GM12878 (cell line): ENCODE results near the gene MRPL21. TPM values are rescaled to one million over a fixed set of nuclear protein-coding genes. Genes with fewer than 3 reads are reported as not detected.

Source experiments
- ATAC-seq: fragments of 200-7000 bp; cut with Tn5 transposase; 3 replicates; pipeline ENCODE4 v1.9.1; 2020; ENCODE audit warnings: mild to moderate bottlenecking, moderate library complexity
- BruUV-seq: library from RNA; stranded (reverse); fragments of 400-500 nt; replicated peaks from 2 replicates; lab custom pipeline; 2021; lab: Mats Ljungman, UMichigan
- CTCF ChIA-PET: fragments of 300-600 bp; sonication (Branson Sonifier 250); formaldehyde crosslinking; extraction: SDS; loops from one replicate; lab custom pipeline; 2021; ENCODE audit warnings: inconsistent platforms; lab: Yijun Ruan, JAX
- POLR2A ChIA-PET: fragments of 350-600 bp; formaldehyde crosslinking; extraction: SDS; loops from one replicate; lab custom pipeline; 2021; ENCODE audit warnings: inconsistent platforms; lab: Charles Lee
- RAD21 ChIA-PET: fragments of 300-600 bp; sonication (Branson Sonifier 250); formaldehyde crosslinking; loops from one replicate; lab custom pipeline; 2023; ENCODE audit warnings: antibody characterized with exemption; ENCODE audit not compliant: unreplicated experiment; lab: Charles Lee
- SMC1A ChIA-PET: fragments of 300-600 bp; sonication (Branson Sonifier 250); formaldehyde crosslinking; loops from one replicate; lab custom pipeline; 2023; ENCODE audit not compliant: unreplicated experiment, uncharacterized antibody; lab: Charles Lee
- DNase-seq: peaks from one replicate; pipeline ENCODE4 v3.0.0-alpha.2; 2011; ENCODE audit warnings: low read depth, low spot score
- FAIRE-seq: peaks from 3 replicates; lab custom pipeline; 2011; peaks lifted over from hg19 to GRCh38; lab: Jason Lieb, UNC
- H2AFZ ChIP-seq: 2 replicates; pipeline ENCODE4 v1.6.0; 2011; ENCODE audit warnings: low read depth, low read length, control low read depth; ENCODE audit not compliant: control insufficient read depth
- H3K27ac ChIP-seq: 2 replicates; pipeline ENCODE4 v1.5.1; 2011; ENCODE audit warnings: control low read depth; ENCODE audit not compliant: control insufficient read depth, insufficient read depth
- H3K27me3 ChIP-seq, 2 experiments: replicated peaks in 1 of 2; 2 replicates each; pipeline versions ENCODE4 v1.6.0 to v1.6.1; 2011; ENCODE audit warnings: low read length in 1 of 2; ENCODE audit not compliant: control insufficient read depth in 2 of 2, insufficient read depth in 2 of 2
- H3K36me3 ChIP-seq, 2 experiments: 2 replicates each; pipeline ENCODE4 v1.5.1; 2011; ENCODE audit warnings: low read length in 1 of 2; ENCODE audit not compliant: control insufficient read depth in 2 of 2, insufficient read depth in 2 of 2
- H3K4me1 ChIP-seq: 2 replicates; pipeline ENCODE4 v1.6.1; 2011; ENCODE audit warnings: mild to moderate bottlenecking, low read length, moderate library complexity, mixed read lengths; ENCODE audit not compliant: control insufficient read depth, insufficient read depth
- H3K4me2 ChIP-seq: 2 replicates; pipeline ENCODE4 v1.6.0; 2011; ENCODE audit warnings: control low read depth; ENCODE audit not compliant: control insufficient read depth, insufficient read depth
- H3K4me3 ChIP-seq: fragments of 200-600 bp; sonication (generic); 2 replicates; pipeline ENCODE4 v1.5.1; 2016
- H3K79me2 ChIP-seq: 2 replicates; pipeline ENCODE4 v1.6.0; 2011; ENCODE audit warnings: low read length; ENCODE audit not compliant: control insufficient read depth, insufficient read depth
- H3K9ac ChIP-seq: 2 replicates; pipeline ENCODE4 v1.8.0; 2011; ENCODE audit warnings: low read length, control low read depth, mixed read lengths; ENCODE audit not compliant: control insufficient read depth, insufficient read depth
- H3K9me3 ChIP-seq: replicated peaks from 3 replicates; pipeline ENCODE4 v1.5.1; 2011; ENCODE audit warnings: mild to moderate bottlenecking, low read length; ENCODE audit not compliant: control insufficient read depth, insufficient read depth
- H4K20me1 ChIP-seq: 2 replicates; pipeline ENCODE4 v1.6.0; 2011; ENCODE audit not compliant: control insufficient read depth, insufficient read depth
- EED ChIP-seq: sonication (generic); IDR thresholded peaks from 2 replicates; pipeline ENCODE4 v1.6.1; 2016; ENCODE audit warnings: antibody characterized with exemption, low read depth
- HDAC2 ChIP-seq: fragments of 200-600 bp; sonication (generic); IDR thresholded peaks from 2 replicates; pipeline ENCODE4 v1.6.1; 2017
- MTA2 ChIP-seq: fragments of 450-650 bp; IDR thresholded peaks from 2 replicates; pipeline ENCODE4 v1.6.1; 2016; ENCODE audit warnings: low read depth, mild to moderate bottlenecking, moderate library complexity
- MTA3 ChIP-seq: IDR thresholded peaks from 2 replicates; pipeline ENCODE4 v1.6.1; 2012; ENCODE audit warnings: low read length, inconsistent platforms, borderline replicate concordance
- MYB ChIP-seq: fragments of 150-350 bp; IDR thresholded peaks from 2 replicates; pipeline ENCODE4 v1.6.1; 2014; ENCODE audit warnings: mild to moderate bottlenecking, low read depth, low read length, borderline replicate concordance
- STAT3 ChIP-seq: IDR thresholded peaks from 2 replicates; pipeline ENCODE4 v1.6.1; 2011; ENCODE audit warnings: low read depth, low read length, improper control_type of control experiment
- WGBS: methylation state at CpG from one replicate; pipeline ENCODE4 v1.1.6; 2016; ENCODE audit warnings: low lambda C conversion rate; ENCODE audit not compliant: insufficient replicate concordance, insufficient coverage; ENCODE audit errors: missing lambda C conversion rate; 5-methylcytosine and 5-hydroxymethylcytosine counted together
- in situ Hi-C: fragments of 300-500 bp; cut with MboI; formaldehyde crosslinking; loops from 9 replicates; pipeline ENCODE4 v1.14.3; 2018; ENCODE audit warnings: mixed read lengths
- intact Hi-C: fragments of 100-400 bp; cut with micrococcal nuclease; formaldehyde crosslinking; loops from one replicate; pipeline ENCODE4 v1.14.2; 2022; ENCODE audit not compliant: unreplicated experiment
- polyA plus RNA-seq, 11 experiments: library from polyadenylated mRNA; depleted of rRNA in 4 of 11; unstranded in 6 of 11; stranded (reverse) in 5 of 11; fragments of >200 nt; fragmentation: Nextera tagmentation in 4 of 11; fragmentation: Illumina TruSeq in 1 of 11; extraction: Ambion mirVana in 4 of 11; extraction: Trizol in 1 of 11; gene quantifications; 1 replicate in 1 of 11; 2 replicates in 10 of 11; pipeline versions ENCODE4 v1.2.1 to v1.2.3, GENCODE V29; 2011 to 2016; ENCODE audit warnings: inconsistent platforms in 2 of 11, missing spikeins in 2 of 11, low read depth in 1 of 11
- total RNA-seq, 4 experiments: library from RNA; depleted of rRNA in 3 of 4; stranded (reverse); fragments of >200 nt in 3 of 4; fragmentation: Illumina TruSeq in 1 of 4; extraction: Trizol in 1 of 4; gene quantifications; 2 replicates each; pipeline versions ENCODE4 v1.2.1 to v1.2.3, GENCODE V29; 2013 to 2021
- TF ChIP-seq, protein P1 (sequence below): IDR thresholded peaks from 2 replicates; pipeline ENCODE4 v1.6.1; 2011; ENCODE audit warnings: low read depth, low read length, improper control_type of control experiment, borderline replicate concordance
- TF ChIP-seq, protein P2 (sequence below): fragments of 450-650 bp; IDR thresholded peaks from 2 replicates; pipeline ENCODE4 v1.6.1; 2017; ENCODE audit warnings: mild to moderate bottlenecking, moderate library complexity
- TF ChIP-seq, protein P3 (sequence below): IDR thresholded peaks from 2 replicates; pipeline ENCODE4 v1.6.1; 2012; ENCODE audit warnings: improper control_type of control experiment, low read depth, low read length; ENCODE audit not compliant: insufficient replicate concordance
- TF ChIP-seq, protein P4 (sequence below): fragments of 450-650 bp; IDR thresholded peaks from 2 replicates; pipeline ENCODE4 v1.6.1; 2017; ENCODE audit warnings: mild to moderate bottlenecking, moderate library complexity

MRPL21 gene
- total and polyA plus RNA-seq, 10 of the 15 experiments (the other 5 are each of a cell fraction or from before 2014, with no cell fraction given), result 86.6 to 283 (median 130) TPM

DNA sequence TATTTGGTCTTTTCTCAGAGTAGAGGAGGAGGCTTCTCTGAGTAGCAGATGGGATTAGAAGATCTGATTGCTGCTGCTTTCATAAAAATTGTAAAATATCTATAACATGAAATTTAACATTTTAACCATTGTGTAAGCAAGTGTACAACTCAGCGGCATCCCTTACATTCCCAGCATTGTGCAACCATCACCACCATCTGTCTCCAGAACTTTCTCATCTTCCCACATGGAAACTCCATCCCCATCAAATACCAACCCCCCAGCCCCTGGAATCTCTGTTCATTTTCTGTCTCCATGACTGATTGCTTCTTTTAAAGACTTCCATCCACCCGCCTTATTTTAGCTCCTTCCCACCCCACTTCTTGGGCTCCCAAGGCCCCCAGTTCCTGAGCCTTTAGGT lies 44.9 kb upstream of the MRPL21 start:
- ChIA-PET CTCF (no interaction called here), RAD21 (no interaction called here), SMC1A (no interaction called here), POLR2A (no interaction called here)
- H3K4me3 ChIP-seq, result no peak overlapping the region
- no TSS peak for BruUV-seq
- no peaks in the 10 kb centered on the region for H3K79me2 ChIP-seq
- H3K9me3 ChIP-seq, result no peaks in the 10 kb centered on the region
- H3K9ac ChIP-seq, result no peak overlapping the region
- ATAC-seq (no peak), FAIRE-seq (no peak), DNase-seq (no peak)
- H3K36me3 ChIP-seq, result no peaks in the 10 kb centered on the region
- WGBS, result 62% methylated on average over 2 of the region's 2 CpGs
- H3K4me2 ChIP-seq, result no peak overlapping the region
- H4K20me1 ChIP-seq, result no peaks in the 10 kb centered on the region
- H2AFZ ChIP-seq, result no peak overlapping the region
- no peaks in the 10 kb centered on the region for H3K27me3 ChIP-seq
- in situ Hi-C loops (no loop called here), intact Hi-C loops (loop anchor here (5.0 kb wide), 1 partner anchor 139 kb away; no protein-coding TSS in a partner anchor)
- H3K4me1 ChIP-seq, result no peaks in the 10 kb centered on the region
- H3K27ac ChIP-seq, result no peak overlapping the region
- TF ChIP-seq, protein P1, sequence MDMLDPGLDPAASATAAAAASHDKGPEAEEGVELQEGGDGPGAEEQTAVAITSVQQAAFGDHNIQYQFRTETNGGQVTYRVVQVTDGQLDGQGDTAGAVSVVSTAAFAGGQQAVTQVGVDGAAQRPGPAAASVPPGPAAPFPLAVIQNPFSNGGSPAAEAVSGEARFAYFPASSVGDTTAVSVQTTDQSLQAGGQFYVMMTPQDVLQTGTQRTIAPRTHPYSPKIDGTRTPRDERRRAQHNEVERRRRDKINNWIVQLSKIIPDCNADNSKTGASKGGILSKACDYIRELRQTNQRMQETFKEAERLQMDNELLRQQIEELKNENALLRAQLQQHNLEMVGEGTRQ, result no peak
- TF ChIP-seq, protein P2, sequence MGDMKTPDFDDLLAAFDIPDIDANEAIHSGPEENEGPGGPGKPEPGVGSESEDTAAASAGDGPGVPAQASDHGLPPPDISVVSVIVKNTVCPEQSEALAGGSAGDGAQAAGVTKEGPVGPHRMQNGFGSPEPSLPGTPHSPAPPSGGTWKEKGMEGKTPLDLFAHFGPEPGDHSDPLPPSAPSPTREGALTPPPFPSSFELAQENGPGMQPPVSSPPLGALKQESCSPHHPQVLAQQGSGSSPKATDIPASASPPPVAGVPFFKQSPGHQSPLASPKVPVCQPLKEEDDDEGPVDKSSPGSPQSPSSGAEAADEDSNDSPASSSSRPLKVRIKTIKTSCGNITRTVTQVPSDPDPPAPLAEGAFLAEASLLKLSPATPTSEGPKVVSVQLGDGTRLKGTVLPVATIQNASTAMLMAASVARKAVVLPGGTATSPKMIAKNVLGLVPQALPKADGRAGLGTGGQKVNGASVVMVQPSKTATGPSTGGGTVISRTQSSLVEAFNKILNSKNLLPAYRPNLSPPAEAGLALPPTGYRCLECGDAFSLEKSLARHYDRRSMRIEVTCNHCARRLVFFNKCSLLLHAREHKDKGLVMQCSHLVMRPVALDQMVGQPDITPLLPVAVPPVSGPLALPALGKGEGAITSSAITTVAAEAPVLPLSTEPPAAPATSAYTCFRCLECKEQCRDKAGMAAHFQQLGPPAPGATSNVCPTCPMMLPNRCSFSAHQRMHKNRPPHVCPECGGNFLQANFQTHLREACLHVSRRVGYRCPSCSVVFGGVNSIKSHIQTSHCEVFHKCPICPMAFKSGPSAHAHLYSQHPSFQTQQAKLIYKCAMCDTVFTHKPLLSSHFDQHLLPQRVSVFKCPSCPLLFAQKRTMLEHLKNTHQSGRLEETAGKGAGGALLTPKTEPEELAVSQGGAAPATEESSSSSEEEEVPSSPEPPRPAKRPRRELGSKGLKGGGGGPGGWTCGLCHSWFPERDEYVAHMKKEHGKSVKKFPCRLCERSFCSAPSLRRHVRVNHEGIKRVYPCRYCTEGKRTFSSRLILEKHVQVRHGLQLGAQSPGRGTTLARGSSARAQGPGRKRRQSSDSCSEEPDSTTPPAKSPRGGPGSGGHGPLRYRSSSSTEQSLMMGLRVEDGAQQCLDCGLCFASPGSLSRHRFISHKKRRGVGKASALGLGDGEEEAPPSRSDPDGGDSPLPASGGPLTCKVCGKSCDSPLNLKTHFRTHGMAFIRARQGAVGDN, result no peak
- TF ChIP-seq, protein P3, sequence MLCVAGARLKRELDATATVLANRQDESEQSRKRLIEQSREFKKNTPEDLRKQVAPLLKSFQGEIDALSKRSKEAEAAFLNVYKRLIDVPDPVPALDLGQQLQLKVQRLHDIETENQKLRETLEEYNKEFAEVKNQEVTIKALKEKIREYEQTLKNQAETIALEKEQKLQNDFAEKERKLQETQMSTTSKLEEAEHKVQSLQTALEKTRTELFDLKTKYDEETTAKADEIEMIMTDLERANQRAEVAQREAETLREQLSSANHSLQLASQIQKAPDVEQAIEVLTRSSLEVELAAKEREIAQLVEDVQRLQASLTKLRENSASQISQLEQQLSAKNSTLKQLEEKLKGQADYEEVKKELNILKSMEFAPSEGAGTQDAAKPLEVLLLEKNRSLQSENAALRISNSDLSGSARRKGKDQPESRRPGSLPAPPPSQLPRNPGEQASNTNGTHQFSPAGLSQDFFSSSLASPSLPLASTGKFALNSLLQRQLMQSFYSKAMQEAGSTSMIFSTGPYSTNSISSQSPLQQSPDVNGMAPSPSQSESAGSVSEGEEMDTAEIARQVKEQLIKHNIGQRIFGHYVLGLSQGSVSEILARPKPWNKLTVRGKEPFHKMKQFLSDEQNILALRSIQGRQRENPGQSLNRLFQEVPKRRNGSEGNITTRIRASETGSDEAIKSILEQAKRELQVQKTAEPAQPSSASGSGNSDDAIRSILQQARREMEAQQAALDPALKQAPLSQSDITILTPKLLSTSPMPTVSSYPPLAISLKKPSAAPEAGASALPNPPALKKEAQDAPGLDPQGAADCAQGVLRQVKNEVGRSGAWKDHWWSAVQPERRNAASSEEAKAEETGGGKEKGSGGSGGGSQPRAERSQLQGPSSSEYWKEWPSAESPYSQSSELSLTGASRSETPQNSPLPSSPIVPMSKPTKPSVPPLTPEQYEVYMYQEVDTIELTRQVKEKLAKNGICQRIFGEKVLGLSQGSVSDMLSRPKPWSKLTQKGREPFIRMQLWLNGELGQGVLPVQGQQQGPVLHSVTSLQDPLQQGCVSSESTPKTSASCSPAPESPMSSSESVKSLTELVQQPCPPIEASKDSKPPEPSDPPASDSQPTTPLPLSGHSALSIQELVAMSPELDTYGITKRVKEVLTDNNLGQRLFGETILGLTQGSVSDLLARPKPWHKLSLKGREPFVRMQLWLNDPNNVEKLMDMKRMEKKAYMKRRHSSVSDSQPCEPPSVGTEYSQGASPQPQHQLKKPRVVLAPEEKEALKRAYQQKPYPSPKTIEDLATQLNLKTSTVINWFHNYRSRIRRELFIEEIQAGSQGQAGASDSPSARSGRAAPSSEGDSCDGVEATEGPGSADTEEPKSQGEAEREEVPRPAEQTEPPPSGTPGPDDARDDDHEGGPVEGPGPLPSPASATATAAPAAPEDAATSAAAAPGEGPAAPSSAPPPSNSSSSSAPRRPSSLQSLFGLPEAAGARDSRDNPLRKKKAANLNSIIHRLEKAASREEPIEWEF, result no peak
- TF ChIP-seq EED (no peak), MYB (no peak), MTA2 (no peak), HDAC2 (no peak), MTA3 (no peak), STAT3 (no peak)
- TF ChIP-seq, protein P4, sequence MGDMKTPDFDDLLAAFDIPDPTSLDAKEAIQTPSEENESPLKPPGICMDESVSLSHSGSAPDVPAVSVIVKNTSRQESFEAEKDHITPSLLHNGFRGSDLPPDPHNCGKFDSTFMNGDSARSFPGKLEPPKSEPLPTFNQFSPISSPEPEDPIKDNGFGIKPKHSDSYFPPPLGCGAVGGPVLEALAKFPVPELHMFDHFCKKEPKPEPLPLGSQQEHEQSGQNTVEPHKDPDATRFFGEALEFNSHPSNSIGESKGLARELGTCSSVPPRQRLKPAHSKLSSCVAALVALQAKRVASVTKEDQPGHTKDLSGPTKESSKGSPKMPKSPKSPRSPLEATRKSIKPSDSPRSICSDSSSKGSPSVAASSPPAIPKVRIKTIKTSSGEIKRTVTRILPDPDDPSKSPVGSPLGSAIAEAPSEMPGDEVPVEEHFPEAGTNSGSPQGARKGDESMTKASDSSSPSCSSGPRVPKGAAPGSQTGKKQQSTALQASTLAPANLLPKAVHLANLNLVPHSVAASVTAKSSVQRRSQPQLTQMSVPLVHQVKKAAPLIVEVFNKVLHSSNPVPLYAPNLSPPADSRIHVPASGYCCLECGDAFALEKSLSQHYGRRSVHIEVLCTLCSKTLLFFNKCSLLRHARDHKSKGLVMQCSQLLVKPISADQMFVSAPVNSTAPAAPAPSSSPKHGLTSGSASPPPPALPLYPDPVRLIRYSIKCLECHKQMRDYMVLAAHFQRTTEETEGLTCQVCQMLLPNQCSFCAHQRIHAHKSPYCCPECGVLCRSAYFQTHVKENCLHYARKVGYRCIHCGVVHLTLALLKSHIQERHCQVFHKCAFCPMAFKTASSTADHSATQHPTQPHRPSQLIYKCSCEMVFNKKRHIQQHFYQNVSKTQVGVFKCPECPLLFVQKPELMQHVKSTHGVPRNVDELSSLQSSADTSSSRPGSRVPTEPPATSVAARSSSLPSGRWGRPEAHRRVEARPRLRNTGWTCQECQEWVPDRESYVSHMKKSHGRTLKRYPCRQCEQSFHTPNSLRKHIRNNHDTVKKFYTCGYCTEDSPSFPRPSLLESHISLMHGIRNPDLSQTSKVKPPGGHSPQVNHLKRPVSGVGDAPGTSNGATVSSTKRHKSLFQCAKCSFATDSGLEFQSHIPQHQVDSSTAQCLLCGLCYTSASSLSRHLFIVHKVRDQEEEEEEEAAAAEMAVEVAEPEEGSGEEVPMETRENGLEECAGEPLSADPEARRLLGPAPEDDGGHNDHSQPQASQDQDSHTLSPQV, result no peak
